Brain microvascular endothelial cell (primary cell): ENCODE results near the gene ZNF423.

Experiments used
- DNase-seq: peaks from one replicate; pipeline ENCODE4 v3.0.0-alpha.2; 2020
- H3K27ac ChIP-seq: fragments of 250-450 bp; sonication (Bioruptor Pico); 2 replicates; pipeline ENCODE4 v1.5.1; 2020; ENCODE audit warnings: mild to moderate bottlenecking, moderate library complexity
- H3K27me3 ChIP-seq: fragments of 250-450 bp; sonication (Bioruptor Pico); replicated peaks from 2 replicates; pipeline ENCODE4 v1.5.1; 2020; ENCODE audit warnings: mild to moderate bottlenecking
- H3K36me3 ChIP-seq: fragments of 250-450 bp; sonication (Bioruptor Pico); replicated peaks from 2 replicates; pipeline ENCODE4 v1.5.1; 2020; ENCODE audit warnings: mild to moderate bottlenecking
- H3K4me3 ChIP-seq: 2 replicates; pipeline ENCODE4 v1.5.1; 2011; ENCODE audit warnings: low read depth, mild to moderate bottlenecking, control low read depth, low read length, moderate library complexity
- in situ Hi-C: cut with HindIII; loops from 2 replicates; pipeline ENCODE4 v1.10.0; 2017; ENCODE audit warnings: low sequenced_read_pairs, low pct_ligation_motif_present
- TF ChIP-seq, protein P1 (sequence below): IDR thresholded peaks from 2 replicates; pipeline ENCODE4 v1.5.1; 2011; ENCODE audit warnings: low read depth, mild to moderate bottlenecking, moderate library complexity, low read length, control low read depth, inconsistent platforms; ENCODE audit errors: missing control alignments

ZNF423 gene

DNA sequence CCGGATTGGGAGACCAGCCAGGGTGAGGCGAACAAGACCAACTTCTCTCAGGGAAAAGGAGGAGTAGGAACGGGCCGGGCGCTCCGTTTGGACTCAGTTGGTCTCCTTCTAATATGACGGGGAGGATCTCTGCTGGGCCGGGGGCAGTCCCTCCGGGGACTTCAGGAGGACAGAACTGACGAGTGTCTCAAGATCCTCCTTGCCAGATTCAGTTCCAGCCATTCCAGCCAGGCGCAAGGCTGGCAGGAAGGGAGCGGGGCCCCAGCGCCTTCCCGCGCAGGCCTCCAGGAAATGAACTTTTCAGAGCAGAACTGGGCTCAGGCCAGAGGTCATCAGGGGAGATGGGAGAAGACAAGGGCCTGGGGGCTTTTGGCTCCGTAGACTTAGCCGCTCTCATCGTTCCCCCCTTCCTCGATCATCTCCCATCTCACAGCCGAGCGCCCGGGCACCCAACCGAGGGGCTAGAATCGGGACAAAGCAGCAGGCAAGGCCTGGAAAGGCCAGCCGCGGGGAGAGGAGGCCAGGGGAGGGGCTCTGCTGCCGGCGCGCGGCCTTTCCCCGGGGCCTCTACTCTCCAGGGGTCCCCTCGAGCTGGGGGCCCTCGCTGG lies 1.6 kb downstream of the ZNF423 start:
- peaks cover 2% of the 10 kb centered on the region for H3K27me3 ChIP-seq
- no peaks in the 10 kb centered on the region for H3K36me3 ChIP-seq

DNA sequence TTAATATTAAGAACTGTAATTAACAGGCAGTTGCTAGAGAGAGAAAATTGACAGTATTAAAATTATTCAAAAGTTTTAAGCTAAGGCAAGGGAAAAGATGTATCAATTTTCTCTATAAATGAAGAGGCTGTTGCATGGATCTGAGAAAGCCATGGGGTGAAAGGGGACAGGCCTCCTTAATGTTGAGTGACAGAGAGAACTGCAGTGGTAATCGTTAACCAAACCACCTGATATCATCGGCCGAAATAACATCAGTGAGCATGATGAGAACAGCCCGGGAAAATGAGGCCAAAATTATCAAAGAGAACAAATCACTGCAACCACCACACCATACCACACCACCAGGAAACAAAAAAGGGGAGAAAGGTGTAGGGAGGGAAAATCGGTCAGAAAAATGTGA lies 3.6 kb downstream of the ZNF423 start:
- Histone ChIP-seq H3K27ac (no peak overlapping the region), H3K36me3 (no peaks in the 10 kb centered on the region), H3K27me3 (no peaks in the 10 kb centered on the region), H3K4me3 (no peak overlapping the region)
- DNase-seq, result no peak
- TF ChIP-seq, protein P1, sequence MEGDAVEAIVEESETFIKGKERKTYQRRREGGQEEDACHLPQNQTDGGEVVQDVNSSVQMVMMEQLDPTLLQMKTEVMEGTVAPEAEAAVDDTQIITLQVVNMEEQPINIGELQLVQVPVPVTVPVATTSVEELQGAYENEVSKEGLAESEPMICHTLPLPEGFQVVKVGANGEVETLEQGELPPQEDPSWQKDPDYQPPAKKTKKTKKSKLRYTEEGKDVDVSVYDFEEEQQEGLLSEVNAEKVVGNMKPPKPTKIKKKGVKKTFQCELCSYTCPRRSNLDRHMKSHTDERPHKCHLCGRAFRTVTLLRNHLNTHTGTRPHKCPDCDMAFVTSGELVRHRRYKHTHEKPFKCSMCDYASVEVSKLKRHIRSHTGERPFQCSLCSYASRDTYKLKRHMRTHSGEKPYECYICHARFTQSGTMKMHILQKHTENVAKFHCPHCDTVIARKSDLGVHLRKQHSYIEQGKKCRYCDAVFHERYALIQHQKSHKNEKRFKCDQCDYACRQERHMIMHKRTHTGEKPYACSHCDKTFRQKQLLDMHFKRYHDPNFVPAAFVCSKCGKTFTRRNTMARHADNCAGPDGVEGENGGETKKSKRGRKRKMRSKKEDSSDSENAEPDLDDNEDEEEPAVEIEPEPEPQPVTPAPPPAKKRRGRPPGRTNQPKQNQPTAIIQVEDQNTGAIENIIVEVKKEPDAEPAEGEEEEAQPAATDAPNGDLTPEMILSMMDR, result no peak
- in situ Hi-C loops, result no loop called here

More for the DNA sequence above, 1.6 kb downstream of the ZNF423 start:
- TF ChIP-seq, protein P1, result no peak
- Histone ChIP-seq H3K4me3 (peak overlapping the region; percentile 53), H3K27ac (no peak overlapping the region)
- DNase-seq, result no peak
- in situ Hi-C loops, result no loop called here

DNA sequence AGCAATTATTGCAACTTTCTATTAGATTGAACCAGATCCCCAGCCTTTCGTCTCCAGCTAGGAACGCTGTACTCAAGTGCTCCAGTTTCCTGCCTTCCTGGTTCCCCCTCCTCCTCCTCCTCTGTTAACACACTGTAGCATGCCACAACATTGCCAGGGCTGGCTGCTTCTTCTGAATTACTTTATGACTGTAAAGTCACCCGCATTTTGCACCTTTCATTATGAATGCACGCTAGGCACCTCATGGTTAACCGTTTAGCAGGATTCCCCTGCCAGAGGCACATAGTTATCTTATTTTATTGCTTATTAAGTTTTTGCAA lies 4.5 kb downstream of the ZNF423 start:
- TF ChIP-seq, protein P1, result no peak
- H3K27ac ChIP-seq, result no peak overlapping the region
- in situ Hi-C loops, result no loop called here
- no peaks in the 10 kb centered on the region for H3K36me3 ChIP-seq
- no peak for DNase-seq
- H3K27me3 ChIP-seq, result no peaks in the 10 kb centered on the region
- H3K4me3 ChIP-seq, result no peak overlapping the region

DNA sequence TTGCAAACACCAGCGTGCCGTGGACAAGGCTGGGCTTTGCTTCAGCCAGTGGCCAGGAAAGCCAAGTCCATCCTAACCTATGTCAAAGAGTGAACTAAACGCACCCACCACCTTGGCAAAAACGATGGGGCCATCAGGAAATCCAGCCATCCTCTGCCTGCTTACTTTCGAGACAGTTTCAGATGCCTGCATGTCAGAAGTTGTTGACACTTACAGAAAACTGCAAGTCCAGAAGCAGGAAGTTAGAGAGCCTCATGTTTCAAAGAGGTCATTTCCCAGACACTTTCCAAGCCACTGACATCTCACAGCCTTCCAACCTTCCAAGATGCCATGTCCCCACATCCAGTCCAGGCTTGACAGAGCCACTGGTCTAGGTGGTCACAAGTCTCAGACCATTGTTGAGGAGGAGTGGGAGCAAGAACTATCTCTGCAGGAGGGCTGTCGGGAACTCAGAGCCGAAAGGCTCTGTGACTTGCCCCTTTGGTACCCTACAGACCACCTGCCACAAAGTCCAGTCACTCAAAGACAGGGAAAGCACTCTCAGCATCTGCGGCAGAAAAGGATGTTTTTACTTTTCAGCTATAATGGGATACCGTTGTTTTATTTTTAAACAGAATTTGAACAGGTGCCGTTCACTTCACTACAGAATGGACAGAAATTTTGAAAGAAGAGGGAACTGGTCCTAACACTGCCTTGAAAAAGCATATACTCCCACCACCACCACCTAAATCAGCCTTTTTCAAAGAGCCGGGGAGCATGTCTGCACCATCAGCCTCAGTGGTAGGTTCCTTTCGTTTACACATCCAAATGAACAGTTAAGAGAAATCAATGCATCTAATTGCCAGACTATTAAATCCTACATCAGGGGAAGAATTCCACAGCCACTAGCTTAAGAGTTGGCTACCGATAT lies 5.1 kb downstream of the ZNF423 start:
- no peak overlapping the region for H3K27ac ChIP-seq
- no peaks in the 10 kb centered on the region for H3K27me3 ChIP-seq
- in situ Hi-C loops, result no loop called here
- TF ChIP-seq, protein P1, result no peak
- no peak for DNase-seq
- H3K36me3 ChIP-seq, result no peaks in the 10 kb centered on the region
- H3K4me3 ChIP-seq, result no peak overlapping the region

DNA sequence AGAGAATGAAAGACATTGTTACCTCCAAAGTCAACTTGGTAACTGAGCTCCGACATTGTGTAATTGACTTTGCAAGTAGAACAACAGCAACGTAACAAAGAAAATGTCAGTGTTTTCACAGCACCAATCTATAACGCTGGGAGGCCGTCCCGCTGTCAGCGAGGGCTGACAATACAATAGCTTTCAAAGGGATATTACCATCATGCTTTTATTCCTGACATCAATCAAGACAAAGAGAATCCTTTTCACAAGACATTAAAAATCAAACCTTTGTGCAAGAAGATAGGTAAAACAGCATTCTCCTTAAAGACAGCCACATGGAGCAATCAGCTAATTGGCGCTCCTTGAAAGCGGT lies 6.2 kb downstream of the ZNF423 start:
- in situ Hi-C loops, result no loop called here
- TF ChIP-seq, protein P1, result no peak
- Histone ChIP-seq H3K4me3 (no peak overlapping the region), H3K27me3 (no peaks in the 10 kb centered on the region), H3K36me3 (no peaks in the 10 kb centered on the region), H3K27ac (no peak overlapping the region)
- no peak for DNase-seq
